ENCODE data around the gene RPTOR. TPM values are rescaled to one million over a fixed set of nuclear protein-coding genes. Genes with fewer than 3 reads are reported as not detected.

The RPTOR gene
- total RNA-seq, 1 donor from 2014 or later = 19.6 TPM

- no peak for DNase-seq (ENCODE audit: low read depth, low spot score)
Observed at GRCh38 chr17:81003711-81004475, 459.3 kb downstream of the RPTOR start.

DNA sequence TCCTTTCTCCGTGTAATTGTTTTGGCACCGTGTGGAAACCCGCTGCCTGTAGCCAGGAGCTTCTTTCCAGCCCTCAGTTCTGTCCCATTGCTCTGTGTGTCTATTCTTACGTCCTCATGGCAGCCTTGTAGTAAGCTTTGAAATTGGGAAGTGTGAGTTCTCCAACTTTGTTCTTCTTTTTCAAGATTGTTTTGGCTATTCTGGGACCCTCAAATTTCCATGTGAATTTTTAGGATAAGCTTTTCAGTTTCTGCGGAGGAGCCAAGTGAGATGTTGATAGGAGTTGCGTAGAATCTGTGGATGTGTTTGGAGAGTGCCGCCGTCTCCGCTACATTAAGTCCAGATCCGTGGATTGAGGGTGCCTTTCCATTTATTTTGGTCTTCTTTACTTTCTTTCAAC lies 462.3 kb downstream of the RPTOR start:
- no peak for DNase-seq (ENCODE audit: low read depth, low spot score)

- no peak for DNase-seq (ENCODE audit: low read depth, low spot score)
Observed at GRCh38 chr17:81008140-81008539, 463.5 kb downstream of the RPTOR start.

DNA sequence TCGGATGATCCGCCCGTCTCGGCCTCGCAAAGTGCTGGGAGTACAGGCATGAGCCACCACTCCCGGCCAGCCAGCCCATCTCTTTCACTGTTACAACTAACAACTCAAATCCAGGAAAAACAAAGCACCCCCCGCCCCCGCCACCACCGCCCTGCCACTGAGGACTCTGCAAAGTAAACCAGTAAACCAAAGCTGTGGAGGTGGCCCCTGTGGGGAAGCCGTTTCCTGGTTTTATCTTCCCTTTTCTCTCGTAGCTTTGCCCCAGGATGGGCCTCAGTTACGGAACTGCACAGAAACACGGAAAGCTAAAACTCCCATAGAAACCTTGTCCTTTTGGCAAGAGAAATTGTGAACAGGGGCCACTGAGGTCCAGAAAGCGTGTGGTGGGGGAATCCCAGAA lies 464.5 kb downstream of the RPTOR start:
- DNase-seq (ENCODE audit: low read depth, low spot score) = no peak

DNA sequence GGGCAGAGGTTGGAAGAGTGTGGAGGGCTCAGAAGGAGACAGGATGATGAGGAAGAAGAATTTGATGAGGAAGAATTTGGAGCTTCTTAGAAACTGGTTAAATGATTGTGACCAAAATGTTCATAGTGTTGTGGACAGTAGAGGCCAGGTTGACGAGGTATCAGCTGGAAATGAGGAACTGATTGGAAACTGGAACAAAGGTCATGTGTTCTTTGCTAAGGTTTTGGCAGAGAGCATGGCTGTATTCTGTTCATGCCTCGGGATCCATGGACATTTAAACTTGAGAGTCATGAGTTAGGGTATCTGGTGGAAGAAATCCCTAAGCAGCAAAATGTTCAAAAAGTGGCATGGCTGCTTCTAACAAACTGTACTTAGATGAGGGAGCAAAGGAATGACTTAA lies 466.3 kb downstream of the RPTOR start:
- no peak for DNase-seq (ENCODE audit: low read depth, low spot score)

- no peak for DNase-seq (ENCODE audit: low read depth, low spot score)
Observed at GRCh38 chr17:81011951-81012350, 467.3 kb downstream of the RPTOR start.

- no peak for DNase-seq (ENCODE audit: low read depth, low spot score)
Observed at GRCh38 chr17:81012574-81013447, 468.2 kb downstream of the RPTOR start.

- DNase-seq (ENCODE audit: low read depth, low spot score) = no peak
Observed at GRCh38 chr17:81013642-81014041, 469.0 kb downstream of the RPTOR start.

DNA sequence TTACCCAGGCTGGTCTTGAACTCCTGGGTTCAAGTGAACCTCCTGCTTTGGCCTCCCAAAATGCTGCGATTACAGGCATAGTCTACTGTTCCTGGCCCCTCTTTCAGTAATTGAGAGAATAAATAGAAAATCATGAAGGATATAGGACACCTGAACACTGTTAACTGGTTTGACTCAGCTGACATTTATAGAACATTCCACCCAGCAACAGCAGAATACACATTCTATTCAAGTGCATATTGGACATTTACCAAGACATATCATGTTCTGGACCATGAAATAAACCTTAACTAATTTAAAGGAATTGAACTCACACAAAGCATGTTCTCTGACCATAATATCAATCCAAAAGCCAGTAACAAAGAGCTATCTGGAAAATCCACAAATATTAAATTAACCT lies 470.5 kb downstream of the RPTOR start:
- no peak for DNase-seq (ENCODE audit: low read depth, low spot score)

Other genes starting within 250 kb of the RPTOR start
- 14.7 and 20.6 TPM in 2 replicates for gene ENDOV, start 129.7 kb upstream of the RPTOR start, total RNA-seq
- gene NPTX1, start 68.2 kb upstream of the RPTOR start, total RNA-seq = 0.07 TPM in 2 replicates